H9 (cell line): Measurements from ENCODE around the gene VSX1. TPM values are rescaled to one million over a fixed set of nuclear protein-coding genes. Genes with fewer than 3 reads are reported as not detected.

Source experiments
- DNase-seq: peaks from one replicate; pipeline ENCODE4 v3.0.0-alpha.2; 2017
- H2AFZ ChIP-seq: one replicate; pipeline ENCODE4 v1.6.1; 2013; ENCODE audit warnings: mild to moderate bottlenecking, low read length, control low read depth, moderate library complexity
- H2AK5ac ChIP-seq: 2 replicates; pipeline ENCODE4 v1.6.1; 2013; ENCODE audit warnings: low read length, control low read depth, mixed read lengths; ENCODE audit not compliant: insufficient read length
- H2BK120ac ChIP-seq: one replicate; pipeline ENCODE4 v1.6.1; 2013; ENCODE audit warnings: low read depth, mild to moderate bottlenecking, low read length, control low read depth, inconsistent platforms; ENCODE audit not compliant: poor library complexity, severe bottlenecking
- H2BK12ac ChIP-seq: 2 replicates; pipeline ENCODE4 v1.6.1; 2013; ENCODE audit warnings: low read length, control low read depth, mixed read lengths, low read depth; ENCODE audit not compliant: insufficient read length
- H2BK15ac ChIP-seq: 2 replicates; pipeline ENCODE4 v1.6.1; 2013; ENCODE audit warnings: low read depth, low read length, control low read depth
- H2BK20ac ChIP-seq: one replicate; pipeline ENCODE4 v1.6.1; 2013; ENCODE audit warnings: low read depth, mild to moderate bottlenecking, low read length, control low read depth, inconsistent platforms; ENCODE audit not compliant: poor library complexity, severe bottlenecking
- H2BK5ac ChIP-seq: 2 replicates; pipeline ENCODE4 v1.6.1; 2013; ENCODE audit warnings: low read length, control low read depth, mixed read lengths; ENCODE audit not compliant: insufficient read length
- H3K14ac ChIP-seq: 2 replicates; pipeline ENCODE4 v1.6.1; 2013; ENCODE audit warnings: low read length, control low read depth; ENCODE audit not compliant: insufficient read depth
- H3K18ac ChIP-seq: 2 replicates; pipeline ENCODE4 v1.6.1; 2013; ENCODE audit warnings: low read depth, mild to moderate bottlenecking, mixed read lengths, low read length, control low read depth; ENCODE audit not compliant: insufficient read length
- H3K23ac ChIP-seq: 2 replicates; pipeline ENCODE4 v1.6.1; 2013; ENCODE audit warnings: low read length, control low read depth, mixed read lengths, low read depth; ENCODE audit not compliant: insufficient read length
- H3K23me2 ChIP-seq: 2 replicates; pipeline ENCODE4 v1.6.1; 2013; ENCODE audit warnings: low read depth, mild to moderate bottlenecking, mixed read lengths, low read length, control low read depth; ENCODE audit not compliant: insufficient read length, poor library complexity, severe bottlenecking
- H3K27ac ChIP-seq: 2 replicates; pipeline ENCODE4 v1.5.1; 2013; ENCODE audit warnings: low read length, control low read depth, mixed read lengths, low read depth; ENCODE audit not compliant: insufficient read length
- H3K27me3 ChIP-seq: 2 replicates; pipeline ENCODE4 v1.6.1; 2013; ENCODE audit warnings: low read length, control low read depth, inconsistent platforms; ENCODE audit not compliant: insufficient read depth
- H3K4ac ChIP-seq: 2 replicates; pipeline ENCODE4 v1.6.1; 2013; ENCODE audit warnings: low read depth, mild to moderate bottlenecking, control low read depth, inconsistent platforms, low read length, moderate library complexity
- H3K4me1 ChIP-seq: 2 replicates; pipeline ENCODE4 v1.6.1; 2013; ENCODE audit warnings: low read length, control low read depth, inconsistent platforms; ENCODE audit not compliant: insufficient read depth
- H3K4me2 ChIP-seq: 2 replicates; pipeline ENCODE4 v1.6.1; 2013; ENCODE audit warnings: low read length, control low read depth, mixed read lengths; ENCODE audit not compliant: insufficient read length, insufficient read depth
- H3K56ac ChIP-seq: 2 replicates; pipeline ENCODE4 v1.6.1; 2013; ENCODE audit warnings: low read depth, mild to moderate bottlenecking, mixed read lengths, low read length, control low read depth; ENCODE audit not compliant: insufficient read length
- H3K79me1 ChIP-seq: 2 replicates; pipeline ENCODE4 v1.6.1; 2013; ENCODE audit warnings: low read depth, mild to moderate bottlenecking, moderate library complexity, low read length, control low read depth, inconsistent platforms; ENCODE audit not compliant: insufficient read depth, poor library complexity, severe bottlenecking
- H3K79me2 ChIP-seq: 2 replicates; pipeline ENCODE4 v1.6.1; 2013; ENCODE audit warnings: low read length, control low read depth, inconsistent platforms; ENCODE audit not compliant: insufficient read depth
- H3K9ac ChIP-seq: 2 replicates; pipeline ENCODE4 v1.6.1; 2013; ENCODE audit warnings: low read length, control low read depth, mixed read lengths; ENCODE audit not compliant: insufficient read length; ENCODE audit errors: extremely low read depth
- H3K9me3 ChIP-seq: one replicate; pipeline ENCODE4 v1.6.1; 2013; ENCODE audit warnings: low read depth, low read length, inconsistent platforms; ENCODE audit not compliant: control insufficient read depth
- H3T11ph ChIP-seq: one replicate; pipeline ENCODE4 v1.6.1; 2013; ENCODE audit warnings: mild to moderate bottlenecking, low read length, control low read depth, inconsistent platforms
- H4K20me1 ChIP-seq: one replicate; pipeline ENCODE4 v1.6.1; 2013; ENCODE audit not compliant: control insufficient read depth, insufficient read length, insufficient read depth
- H4K5ac ChIP-seq: 2 replicates; pipeline ENCODE4 v1.6.1; 2013; ENCODE audit warnings: low read depth, mild to moderate bottlenecking, mixed read lengths, low read length, control low read depth; ENCODE audit not compliant: insufficient read length
- H4K8ac ChIP-seq: replicated peaks from 2 replicates; pipeline ENCODE4 v1.6.1; 2013; ENCODE audit warnings: low read length, control low read depth, mixed read lengths, low read depth; ENCODE audit not compliant: insufficient read length
- H4K91ac ChIP-seq: 2 replicates; pipeline ENCODE4 v1.6.1; 2013; ENCODE audit warnings: low read depth, mild to moderate bottlenecking, moderate library complexity, mixed read lengths, low read length, control low read depth; ENCODE audit not compliant: insufficient read length
- H3K27ac Mint-ChIP-seq, 3 experiments: 2 replicates in 2 of 3; 3 replicates in 1 of 3; pipeline ENCODE4 v1.8.0; 2020 to 2021; ENCODE audit warnings: mixed read lengths in 3 of 3, mild to moderate bottlenecking in 1 of 3, moderate library complexity in 1 of 3
- H3K27me3 Mint-ChIP-seq: 2 replicates; pipeline ENCODE4 v1.8.0; 2021; ENCODE audit warnings: low read depth, mild to moderate bottlenecking, moderate library complexity, mixed read lengths
- H3K36me3 Mint-ChIP-seq, 3 experiments: 2 replicates in 2 of 3; 3 replicates in 1 of 3; pipeline ENCODE4 v1.8.0; 2020 to 2021; ENCODE audit warnings: low read depth in 3 of 3, mixed read lengths in 3 of 3; ENCODE audit not compliant: insufficient read depth in 1 of 3
- H3K4me1 Mint-ChIP-seq, 2 experiments: 2 replicates each; pipeline ENCODE4 v1.8.0; 2020; ENCODE audit warnings: mixed read lengths in 2 of 2
- H3K4me3 Mint-ChIP-seq, 2 experiments: 2 replicates in 1 of 2; 3 replicates in 1 of 2; pipeline ENCODE4 v1.8.0; 2020 to 2021; ENCODE audit warnings: mild to moderate bottlenecking in 2 of 2, mixed read lengths in 2 of 2, moderate library complexity in 1 of 2
- H3K9me3 Mint-ChIP-seq, 2 experiments: 2 replicates in 1 of 2; 3 replicates in 1 of 2; pipeline ENCODE4 v1.8.0; 2020; ENCODE audit warnings: mild to moderate bottlenecking in 2 of 2, mixed read lengths in 2 of 2, moderate library complexity in 1 of 2
- WGBS: extraction: QIAGEN DNeasy Blood & Tissue Kit; methylation state at CpG from one replicate; pipeline ENCODE4 v1.1.7; 2013; ENCODE audit warnings: missing lambda C conversion rate, low lambda C conversion rate, mixed read lengths; ENCODE audit not compliant: insufficient read length; ENCODE audit errors: extremely low coverage; 5-methylcytosine and 5-hydroxymethylcytosine counted together
- total RNA-seq: library from RNA; stranded (reverse); gene quantifications from 2 replicates; pipeline ENCODE4 v1.2.1, GENCODE V29; 2021
- TF ChIP-seq, protein P1 (sequence below): fragments of 200-600 bp; sonication (generic); conservative IDR thresholded peaks from 3 replicates; pipeline ENCODE4 v1.8.0; 2021; ENCODE audit warnings: antibody characterized with exemption, mild to moderate bottlenecking

VSX1 gene
- total RNA-seq, 1 experiment from 2014 or later: not detected

DNA sequence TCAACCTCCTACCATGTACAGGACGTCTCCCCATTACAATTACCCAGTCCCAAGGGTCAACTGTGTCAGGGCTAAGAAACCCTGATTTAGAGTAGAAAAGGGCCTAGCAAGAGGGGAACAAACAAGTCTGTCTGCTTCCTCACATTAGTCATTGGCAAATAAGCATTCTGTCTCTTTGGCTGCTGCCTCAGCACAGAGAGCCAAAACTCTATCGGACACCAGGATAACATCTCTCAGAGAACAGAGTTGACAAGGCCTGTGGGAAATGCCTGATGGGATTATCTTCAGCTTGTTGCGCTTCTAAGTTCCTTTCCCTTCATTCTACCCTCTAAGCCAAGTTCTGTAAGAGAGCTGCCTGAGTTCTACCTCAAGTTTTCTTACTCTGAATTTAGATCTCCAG, 19.0 kb upstream of the VSX1 start:
- H2AK5ac ChIP-seq: no peak overlapping the region
- no peak overlapping the region for H3K4me2 ChIP-seq
- no peaks in the 10 kb centered on the region for H3K9me3 ChIP-seq
- H3K4me1 Mint-ChIP-seq: no peaks in the 10 kb centered on the region
- no peak overlapping the region for H4K5ac ChIP-seq
- no peaks in the 10 kb centered on the region; a peak in 2 of 7 replicates for H3K36me3 Mint-ChIP-seq
- TF ChIP-seq, protein P1, sequence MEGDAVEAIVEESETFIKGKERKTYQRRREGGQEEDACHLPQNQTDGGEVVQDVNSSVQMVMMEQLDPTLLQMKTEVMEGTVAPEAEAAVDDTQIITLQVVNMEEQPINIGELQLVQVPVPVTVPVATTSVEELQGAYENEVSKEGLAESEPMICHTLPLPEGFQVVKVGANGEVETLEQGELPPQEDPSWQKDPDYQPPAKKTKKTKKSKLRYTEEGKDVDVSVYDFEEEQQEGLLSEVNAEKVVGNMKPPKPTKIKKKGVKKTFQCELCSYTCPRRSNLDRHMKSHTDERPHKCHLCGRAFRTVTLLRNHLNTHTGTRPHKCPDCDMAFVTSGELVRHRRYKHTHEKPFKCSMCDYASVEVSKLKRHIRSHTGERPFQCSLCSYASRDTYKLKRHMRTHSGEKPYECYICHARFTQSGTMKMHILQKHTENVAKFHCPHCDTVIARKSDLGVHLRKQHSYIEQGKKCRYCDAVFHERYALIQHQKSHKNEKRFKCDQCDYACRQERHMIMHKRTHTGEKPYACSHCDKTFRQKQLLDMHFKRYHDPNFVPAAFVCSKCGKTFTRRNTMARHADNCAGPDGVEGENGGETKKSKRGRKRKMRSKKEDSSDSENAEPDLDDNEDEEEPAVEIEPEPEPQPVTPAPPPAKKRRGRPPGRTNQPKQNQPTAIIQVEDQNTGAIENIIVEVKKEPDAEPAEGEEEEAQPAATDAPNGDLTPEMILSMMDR: no peak
- no peaks in the 10 kb centered on the region for H3K23me2 ChIP-seq
- no peak overlapping the region for H3K27ac Mint-ChIP-seq
- no peaks in the 10 kb centered on the region for H3K4me1 ChIP-seq
- no peak overlapping the region for H2AFZ ChIP-seq
- H3K56ac ChIP-seq: no peak overlapping the region
- H3K79me2 ChIP-seq: no peaks in the 10 kb centered on the region
- H4K20me1 ChIP-seq: no peaks in the 10 kb centered on the region
- H3K9me3 Mint-ChIP-seq: peaks cover 4 to 6% of the 10 kb centered on the region in 2 experiments; a peak in 3 of 5 replicates
- H3K4ac ChIP-seq: no peak overlapping the region
- H3K9ac ChIP-seq: no peak overlapping the region
- no peak overlapping the region for H4K8ac ChIP-seq
- no peak overlapping the region for H3K14ac ChIP-seq
- no peak overlapping the region for H4K91ac ChIP-seq
- no peak overlapping the region for H3K23ac ChIP-seq
- H3K27me3 Mint-ChIP-seq: peaks cover 23% of the 10 kb centered on the region
- no peaks in the 10 kb centered on the region for H3K79me1 ChIP-seq
- H2BK12ac ChIP-seq: no peak overlapping the region
- no peak overlapping the region for H3T11ph ChIP-seq
- no peak overlapping the region for H2BK120ac ChIP-seq
- DNase-seq: no peak
- no CpG with 5 or more reads among the region's 3 CpGs for WGBS
- no peak overlapping the region for H3K4me3 Mint-ChIP-seq
- H2BK15ac ChIP-seq: no peak overlapping the region
- no peak overlapping the region for H3K18ac ChIP-seq
- H3K27me3 ChIP-seq: no peaks in the 10 kb centered on the region
- H3K27ac ChIP-seq: no peak overlapping the region
- no peak overlapping the region for H2BK20ac ChIP-seq
- no peak overlapping the region for H2BK5ac ChIP-seq
